Panc1 (cell line): ENCODE data around the gene PLEKHO2. TPM values are rescaled to one million over a fixed set of nuclear protein-coding genes. Genes with fewer than 3 reads are reported as not detected.

Source experiments
- ATAC-seq: fragments of 200-7000 bp; cut with Tn5 transposase; 2 replicates; pipeline ENCODE4 v1.9.1; 2020; ENCODE audit warnings: mild to moderate bottlenecking, moderate library complexity
- Bru-seq: library from RNA; stranded (reverse); fragments of 400-500 nt; gene quantifications from one replicate; lab custom pipeline; 2021; lab: Mats Ljungman, UMichigan
- BruChase-seq, 2 experiments: library from RNA; stranded (reverse); fragments of 400-500 nt; gene quantifications; one replicate each; lab custom pipeline; 2021; lab: Mats Ljungman, UMichigan
- BruUV-seq: library from RNA; stranded (reverse); fragments of 400-500 nt; replicated peaks from 2 replicates; lab custom pipeline; 2021; lab: Mats Ljungman, UMichigan
- CTCF ChIA-PET: fragments of 300-600 bp; sonication (Branson Sonifier 250); formaldehyde crosslinking; loops from one replicate; lab custom pipeline; 2022; ENCODE audit warnings: antibody characterized with exemption; lab: Charles Lee
- POLR2A ChIA-PET: fragments of 300-600 bp; sonication (Branson Sonifier 250); formaldehyde crosslinking; loops from one replicate; lab custom pipeline; 2022; ENCODE audit warnings: antibody characterized with exemption; lab: Charles Lee
- DNase-seq: peaks from one replicate; pipeline ENCODE4 v3.0.0-alpha.2; 2010; ENCODE audit warnings: low read depth, low spot score
- H3K27ac ChIP-seq: 2 replicates; pipeline ENCODE4 v1.5.1; 2011; ENCODE audit warnings: mild to moderate bottlenecking, low read length, inconsistent platforms
- H3K27me3 ChIP-seq: fragments of 200-500 bp; sonication (Bioruptor generic); 2 replicates; pipeline ENCODE4 v1.6.0; 2014; ENCODE audit warnings: low read length, inconsistent platforms; ENCODE audit not compliant: control insufficient read depth, insufficient read depth
- H3K36me3 ChIP-seq: fragments of 200-500 bp; sonication (Bioruptor generic); 2 replicates; pipeline ENCODE4 v1.5.1; 2014; ENCODE audit warnings: inconsistent platforms, mild to moderate bottlenecking, low read length, moderate library complexity; ENCODE audit not compliant: control insufficient read depth, insufficient read depth
- H3K4me1 ChIP-seq: 2 replicates; pipeline ENCODE4 v1.5.1; 2011; ENCODE audit warnings: inconsistent platforms, mild to moderate bottlenecking, low read length, moderate library complexity; ENCODE audit not compliant: control insufficient read depth, insufficient read depth
- H3K4me3 ChIP-seq, 2 experiments: 2 replicates each; pipeline ENCODE4 v1.5.1; 2011 to 2012; ENCODE audit warnings: low read depth in 2 of 2, low read length in 2 of 2, mild to moderate bottlenecking in 2 of 2, inconsistent platforms in 1 of 2, moderate library complexity in 1 of 2
- H3K9me3 ChIP-seq: fragments of 200-500 bp; sonication (Bioruptor generic); 2 replicates; pipeline ENCODE4 v1.5.1; 2014; ENCODE audit warnings: low read depth, mild to moderate bottlenecking, inconsistent platforms, low read length, moderate library complexity; ENCODE audit not compliant: control insufficient read depth, insufficient read depth
- POLR2AphosphoS5 ChIP-seq: IDR thresholded peaks from 2 replicates; pipeline ENCODE4 v1.6.1; 2012; ENCODE audit warnings: mild to moderate bottlenecking, low read depth, low read length, moderate library complexity
- REST ChIP-seq, 2 experiments: IDR thresholded peaks; 2 replicates each; pipeline ENCODE4 v1.6.1; 2011 to 2012; ENCODE audit warnings: low read depth in 2 of 2, control low read depth in 1 of 2, low read length in 1 of 2, mild to moderate bottlenecking in 1 of 2, moderate library complexity in 1 of 2; ENCODE audit not compliant: insufficient read depth in 1 of 2
- SIN3A ChIP-seq: IDR thresholded peaks from 2 replicates; pipeline ENCODE4 v1.6.1; 2012; ENCODE audit warnings: low read depth, mild to moderate bottlenecking, low read length, moderate library complexity, borderline replicate concordance; ENCODE audit not compliant: insufficient read depth
- TCF7L2 ChIP-seq: IDR thresholded peaks from 2 replicates; pipeline ENCODE4 v1.6.1; 2011; ENCODE audit warnings: mild to moderate bottlenecking, low read depth, low read length, inconsistent platforms
- in situ Hi-C: cut with HindIII; loops from 2 replicates; pipeline ENCODE4 v1.10.0; 2016; ENCODE audit warnings: low sequenced_read_pairs, low pct_unique_long_range_greater_than_20kb
- intact Hi-C: fragments of 100-400 bp; cut with micrococcal nuclease; formaldehyde crosslinking; loops from one replicate; pipeline ENCODE4 v1.10.0; 2022; ENCODE audit not compliant: unreplicated experiment
- long read RNA-seq: library from polyadenylated mRNA; unstranded; transcript quantifications from one replicate; pipeline ENCODE4 v2.0.0, GENCODE V29; 2021; ENCODE audit not compliant: unreplicated experiment
- polyA plus RNA-seq: library from polyadenylated mRNA; unstranded; fragments of >200 nt; gene quantifications from one replicate; pipeline ENCODE4 v1.2.1, GENCODE V29; 2012; ENCODE audit warnings: missing spikeins; ENCODE audit not compliant: insufficient read length
- total RNA-seq: library from RNA; stranded (reverse); gene quantifications from one replicate; pipeline ENCODE4 v1.2.1, GENCODE V29; 2021; ENCODE audit not compliant: unreplicated experiment
- TF ChIP-seq, protein P1 (sequence below): fragments of 450-650 bp; IDR thresholded peaks from 2 replicates; pipeline ENCODE4 v1.5.1; 2017; ENCODE audit warnings: mild to moderate bottlenecking

PLEKHO2 gene, protein sequence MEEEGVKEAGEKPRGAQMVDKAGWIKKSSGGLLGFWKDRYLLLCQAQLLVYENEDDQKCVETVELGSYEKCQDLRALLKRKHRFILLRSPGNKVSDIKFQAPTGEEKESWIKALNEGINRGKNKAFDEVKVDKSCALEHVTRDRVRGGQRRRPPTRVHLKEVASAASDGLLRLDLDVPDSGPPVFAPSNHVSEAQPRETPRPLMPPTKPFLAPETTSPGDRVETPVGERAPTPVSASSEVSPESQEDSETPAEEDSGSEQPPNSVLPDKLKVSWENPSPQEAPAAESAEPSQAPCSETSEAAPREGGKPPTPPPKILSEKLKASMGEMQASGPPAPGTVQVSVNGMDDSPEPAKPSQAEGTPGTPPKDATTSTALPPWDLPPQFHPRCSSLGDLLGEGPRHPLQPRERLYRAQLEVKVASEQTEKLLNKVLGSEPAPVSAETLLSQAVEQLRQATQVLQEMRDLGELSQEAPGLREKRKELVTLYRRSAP
- total RNA-seq: 11.1 TPM
- 8.9 TPM for polyA plus RNA-seq
- percentile 63 among the genes with signal in this experiment for Bru-seq, nascent RNA
- percentile 89 among the genes with signal in this experiment for BruChase-seq, experiment 1, labeled RNA remaining after a 2-hour chase
- percentile 85 among the genes with signal in this experiment for BruChase-seq, experiment 2, labeled RNA remaining after a 6-hour chase
- long read RNA-seq, transcript PLEKHO2-201 (6 exons, 3,720 nt): major isoform, 7 of 8 reads
- long read RNA-seq, partial matches to known transcripts: 1 of 8 reads
- long read RNA-seq, other reads (novel, unspliced or antisense): 0 of 8 reads

- intact Hi-C loops: no loop called here
Measured at GRCh38 chr15:64841344-64842095, at the start of gene PLEKHO2. Gene PLEKHO2 (plus strand): TSS chr15:64841915. CDS start chr15:64842017, 102 bp downstream.

More at GRCh38 chr15:64841344-64842095, at the start of gene PLEKHO2:
- Histone ChIP-seq H3K27me3 (no peaks in the 10 kb centered on the region), H3K27ac (peak within 1 kb of the TSS; percentile 91), H3K4me3 (peak within 1 kb of the TSS; percentile 87 to 88), H3K36me3 (no peaks in the 10 kb centered on the region), H3K4me1 (peaks cover 10% of the 10 kb centered on the region), H3K9me3 (no peaks in the 10 kb centered on the region)
- no peak for DNase-seq
- no TSS peak for BruUV-seq
- CTCF ChIA-PET: no interaction called here
- peak; percentile 96 for ATAC-seq
- POLR2A ChIA-PET: interaction anchor here (0.6 to 1.1 kb wide), 2 partner anchors 91 to 97 kb away, joined by 4 to 20 read pairs; no protein-coding TSS in a partner anchor
- in situ Hi-C loops: no loop called here
- TF ChIP-seq POLR2AphosphoS5: peak; percentile 69
- 0 out of 2 replicates have a peak, but pooled peaks have one; percentile 55 for TF ChIP-seq SIN3A
- TF ChIP-seq, protein P1, sequence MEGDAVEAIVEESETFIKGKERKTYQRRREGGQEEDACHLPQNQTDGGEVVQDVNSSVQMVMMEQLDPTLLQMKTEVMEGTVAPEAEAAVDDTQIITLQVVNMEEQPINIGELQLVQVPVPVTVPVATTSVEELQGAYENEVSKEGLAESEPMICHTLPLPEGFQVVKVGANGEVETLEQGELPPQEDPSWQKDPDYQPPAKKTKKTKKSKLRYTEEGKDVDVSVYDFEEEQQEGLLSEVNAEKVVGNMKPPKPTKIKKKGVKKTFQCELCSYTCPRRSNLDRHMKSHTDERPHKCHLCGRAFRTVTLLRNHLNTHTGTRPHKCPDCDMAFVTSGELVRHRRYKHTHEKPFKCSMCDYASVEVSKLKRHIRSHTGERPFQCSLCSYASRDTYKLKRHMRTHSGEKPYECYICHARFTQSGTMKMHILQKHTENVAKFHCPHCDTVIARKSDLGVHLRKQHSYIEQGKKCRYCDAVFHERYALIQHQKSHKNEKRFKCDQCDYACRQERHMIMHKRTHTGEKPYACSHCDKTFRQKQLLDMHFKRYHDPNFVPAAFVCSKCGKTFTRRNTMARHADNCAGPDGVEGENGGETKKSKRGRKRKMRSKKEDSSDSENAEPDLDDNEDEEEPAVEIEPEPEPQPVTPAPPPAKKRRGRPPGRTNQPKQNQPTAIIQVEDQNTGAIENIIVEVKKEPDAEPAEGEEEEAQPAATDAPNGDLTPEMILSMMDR: no peak
- no peak for TF ChIP-seq REST (IDR thresholded peaks at IDR 0.05; ENCODE audit: insufficient read depth in 1 of 2, low read depth in 2 of 2, low read length in 1 of 2)
- TF ChIP-seq TCF7L2: peak; percentile 67; the same call in 1 of the 2 replicates
